AG20443 (cell line): ENCODE measurements around the gene MTHFD2L.

Source experiments
- DNase-seq: peaks from one replicate; pipeline ENCODE4 v3.0.0; 2012; ENCODE audit warnings: low spot score, mixed read lengths

Gene MTHFD2L

GRCh38 chr4:74132944-74133343, 25.0 kb upstream of the MTHFD2L start:
- no peak for DNase-seq

- peak; percentile 79 for DNase-seq
Observed at GRCh38 chr4:74133786-74134499, 24.0 kb upstream of the MTHFD2L start.

GRCh38 chr4:74134500-74134852, 23.4 kb upstream of the MTHFD2L start:
- no peak for DNase-seq

GRCh38 chr4:74146581-74147129, 11.3 kb upstream of the MTHFD2L start:
- no peak for DNase-seq

GRCh38 chr4:74148205-74148604, 9.7 kb upstream of the MTHFD2L start:
- DNase-seq = no peak

- DNase-seq = no peak
Observed at GRCh38 chr4:74152836-74153235, 5.1 kb upstream of the MTHFD2L start.

- DNase-seq = no peak
Observed at GRCh38 chr4:74156521-74156920, 1.4 kb upstream of the MTHFD2L start.

- peak; percentile 10 for DNase-seq
Observed at GRCh38 chr4:74157154-74157553, 764 bp upstream of the MTHFD2L start.

GRCh38 chr4:74158466-74159142, 686 bp downstream of the MTHFD2L start:
- DNase-seq = no peak

GRCh38 chr4:74159143-74159709, 1.3 kb downstream of the MTHFD2L start:
- DNase-seq = no peak

GRCh38 chr4:74161666-74162450, 3.9 kb downstream of the MTHFD2L start:
- no peak for DNase-seq

- DNase-seq = no peak
Observed at GRCh38 chr4:74166135-74166534, 8.2 kb downstream of the MTHFD2L start.

- no peak for DNase-seq
Observed at GRCh38 chr4:74166818-74167217, 8.9 kb downstream of the MTHFD2L start.

GRCh38 chr4:74167585-74167984, 9.7 kb downstream of the MTHFD2L start:
- DNase-seq = no peak

GRCh38 chr4:74168841-74169240, 10.9 kb downstream of the MTHFD2L start:
- DNase-seq = no peak

GRCh38 chr4:74173321-74173720, 15.4 kb downstream of the MTHFD2L start:
- no peak for DNase-seq

GRCh38 chr4:74174421-74174820, 16.5 kb downstream of the MTHFD2L start:
- DNase-seq = no peak

- no peak for DNase-seq
Observed at GRCh38 chr4:74174941-74175340, 17.0 kb downstream of the MTHFD2L start.

GRCh38 chr4:74175379-74175778, 17.5 kb downstream of the MTHFD2L start:
- DNase-seq = no peak

GRCh38 chr4:74178798-74179197, 20.9 kb downstream of the MTHFD2L start:
- no peak for DNase-seq

- peak; percentile 23 for DNase-seq
Observed at GRCh38 chr4:74181219-74181618, 23.3 kb downstream of the MTHFD2L start.

GRCh38 chr4:74188912-74189311, 31.0 kb downstream of the MTHFD2L start:
- DNase-seq = no peak
